Gastroesophageal sphincter (tissue), 3 donors: ENCODE data around the gene PLPP1.

ENCODE experiments used
- CTCF ChIP-seq, 4 experiments: fragments of 200-600 bp in 2 of 4; fragments of 450-650 bp in 2 of 4; sonication (generic) in 1 of 4; IDR thresholded peaks; one replicate each; pipeline ENCODE4 v1.5.1; 2017 to 2019; ENCODE audit warnings: antibody characterized with exemption in 4 of 4, mild to moderate bottlenecking in 2 of 4, moderate library complexity in 2 of 4
- POLR2AphosphoS5 ChIP-seq: sonication (generic); formaldehyde crosslinking; IDR thresholded peaks from one replicate; pipeline ENCODE4 v1.6.1; 2017; ENCODE audit warnings: antibody characterized with exemption

- TF ChIP-seq CTCF (IDR thresholded peaks at IDR 0.05) (no peak), POLR2AphosphoS5 (no peak)
These were observed 23.8 kb downstream of the PLPP1 start for GRCh38 chr5:55511010-55511409.
